ENCODE measurements around the gene OR10A2.
"Not testable (repeated sequence)": the region's sequence is repeated elsewhere in the genome, so short reads cannot be mapped to it uniquely, and the experiment has no call there.

Gene OR10A2

GRCh38 chr11:6833356-6833755, 29.5 kb upstream of the OR10A2 start:
- no peak for TF ChIP-seq CTCF (IDR thresholded peaks at IDR 0.05; ENCODE audit: low read depth, low read length)

DNA sequence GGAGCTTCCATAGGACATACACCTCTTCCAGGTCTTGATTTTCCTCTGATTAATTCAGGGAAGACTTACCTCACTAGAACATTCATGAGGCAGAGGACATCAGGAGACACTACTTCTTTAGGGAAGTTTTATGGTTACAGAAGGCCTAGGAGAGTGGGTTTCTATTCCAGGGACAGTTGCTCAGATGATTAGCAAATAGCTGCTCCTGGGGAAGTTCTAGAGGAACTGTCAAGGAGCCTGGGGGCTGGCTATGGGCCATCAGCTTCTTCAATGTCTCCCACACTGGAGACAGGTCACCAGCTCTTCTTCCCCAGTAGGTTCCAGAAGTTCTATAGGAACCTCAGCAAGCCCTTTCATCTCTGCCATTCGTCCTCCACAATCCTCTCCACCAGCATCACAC, 28.8 kb upstream of the OR10A2 start:
- H3K4me3 ChIP-seq (ENCODE audit: low read depth, low read length): no peak overlapping the region
- TF ChIP-seq CTCF (IDR thresholded peaks at IDR 0.05; ENCODE audit: low read depth, low read length): no peak

More at GRCh38 chr11:6833356-6833755, 29.5 kb upstream of the OR10A2 start:
- no peak overlapping the region for H3K4me3 ChIP-seq (ENCODE audit: low read depth, low read length)

GRCh38 chr11:6841694-6842093, 21.2 kb upstream of the OR10A2 start:
- no peak for TF ChIP-seq CTCF (IDR thresholded peaks at IDR 0.05; ENCODE audit: low read depth, low read length)
- no peak overlapping the region for H3K4me3 ChIP-seq (ENCODE audit: low read depth, low read length)

GRCh38 chr11:6843670-6844069, 19.2 kb upstream of the OR10A2 start:
- TF ChIP-seq CTCF (IDR thresholded peaks at IDR 0.05; ENCODE audit: low read depth, low read length): no peak
- H3K4me3 ChIP-seq (ENCODE audit: low read depth, low read length): no peak overlapping the region

- TF ChIP-seq CTCF (IDR thresholded peaks at IDR 0.05; ENCODE audit: low read depth, low read length): no peak
- H3K4me3 ChIP-seq (ENCODE audit: low read depth, low read length): no peak overlapping the region
Observed at GRCh38 chr11:6844356-6844755, 18.5 kb upstream of the OR10A2 start.

DNA sequence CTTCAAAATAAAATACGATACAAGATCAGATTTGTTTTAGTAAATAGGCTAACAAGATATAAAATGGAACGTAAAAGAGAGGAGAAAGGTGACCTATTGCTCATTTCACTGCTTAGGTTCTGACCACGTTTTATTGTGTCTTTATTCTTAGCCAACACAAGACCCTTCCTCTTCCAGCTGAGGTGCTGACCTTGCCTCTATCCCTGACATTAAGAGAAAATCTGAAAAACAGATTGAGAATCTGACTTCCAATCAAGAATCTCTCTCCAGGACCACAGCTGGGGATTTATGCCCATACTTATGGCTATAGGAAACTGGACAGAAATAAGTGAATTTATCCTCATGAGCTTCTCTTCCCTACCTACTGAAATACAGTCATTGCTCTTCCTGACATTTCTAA, 17.5 kb upstream of the OR10A2 start, which contains the start of gene OR10A5:
OR10A5 (plus strand) TSS at position 301 of the 400 bp plus-strand sequence; CDS start at position 301, 0 bp downstream.
- TF ChIP-seq CTCF (IDR thresholded peaks at IDR 0.05; ENCODE audit: low read depth, low read length): no peak
- no peak within 1 kb of the TSS for H3K4me3 ChIP-seq (ENCODE audit: low read depth, low read length)

DNA sequence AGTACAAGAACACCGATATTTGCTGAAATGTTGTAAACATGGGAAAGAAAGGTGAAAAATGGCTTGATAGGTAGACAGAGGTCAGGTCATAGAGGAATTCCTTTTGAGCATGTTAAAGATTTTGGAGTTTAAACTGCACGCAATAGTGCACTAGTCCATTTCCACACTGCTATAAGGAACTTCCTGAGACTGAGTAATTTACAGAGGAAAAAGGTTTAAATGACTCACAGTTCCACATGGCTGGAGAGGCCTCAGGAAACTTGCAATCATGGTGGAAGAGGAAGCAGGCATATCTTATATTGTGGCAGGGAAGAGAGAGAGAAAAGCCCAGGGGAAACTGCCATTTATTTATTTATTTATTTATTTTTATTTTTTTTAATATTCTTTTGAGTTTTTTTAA, 12.3 kb upstream of the OR10A2 start:
- no peak for TF ChIP-seq CTCF (IDR thresholded peaks at IDR 0.05; ENCODE audit: low read depth, low read length)
- no peak overlapping the region for H3K4me3 ChIP-seq (ENCODE audit: low read depth, low read length)

DNA sequence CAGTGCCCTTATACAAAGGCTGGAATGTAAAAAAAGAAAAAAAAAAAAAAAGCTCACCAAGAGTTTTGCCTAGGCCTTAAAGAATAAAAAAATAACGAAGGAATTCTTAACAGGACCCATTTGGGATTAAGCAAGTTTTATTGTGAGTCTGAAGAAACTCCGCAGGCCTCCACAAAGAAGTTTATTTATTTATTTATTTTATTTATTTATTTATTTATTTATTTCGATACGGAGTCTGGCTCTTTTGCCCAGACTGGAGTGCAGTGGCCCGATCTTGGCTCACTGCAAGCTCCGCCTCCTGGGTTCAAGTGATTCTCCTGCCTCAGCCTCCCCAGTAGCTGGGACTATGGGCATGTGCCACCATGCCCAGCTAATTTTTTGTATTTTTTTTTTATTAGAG, 8.1 kb upstream of the OR10A2 start:
- H3K4me3 ChIP-seq (ENCODE audit: low read depth, low read length): not testable (repeated sequence)
